Spleen (tissue), 7 donors: ENCODE data around the gene TNFRSF21.

Experiments used
- CTCF ChIP-seq, 11 experiments: fragments of 200-600 bp in 7 of 11; fragments of 450-650 bp in 4 of 11; sonication (generic) in 4 of 11; IDR thresholded peaks in 8 of 11; conservative IDR thresholded peaks in 3 of 11; 1 replicate in 7 of 11; 2 replicates in 4 of 11; pipeline versions ENCODE4 v1.4.0 to v1.8.0; 2016 to 2021; ENCODE audit warnings: antibody characterized with exemption in 11 of 11, inconsistent platforms in 4 of 11, mild to moderate bottlenecking in 1 of 11
- POLR2AphosphoS5 ChIP-seq, 3 donors: sonication (generic); formaldehyde crosslinking; IDR thresholded peaks; one replicate each; pipeline ENCODE4 v1.5.1; 2017; ENCODE audit warnings: antibody characterized with exemption in 3 of 3
- donor health status: DM: no; HTN: no; CAD: no; lungs with moderate emphysema.
- donor health status: DM: no; HTN: no; CAD: no.
- donor health status: DM: no; HTN: no; CAD: no.

- TF ChIP-seq CTCF (IDR thresholded peaks at IDR 0.05 in 8 of 11, conservative IDR thresholded peaks at IDR 0.05 in 3 of 11) (no peak), POLR2AphosphoS5 (IDR thresholded peaks at IDR 0.05) (no peak)
These were observed 128.0 kb downstream of the TNFRSF21 start for GRCh38 chr6:47181681-47182080.
